Stimulated activated naive CD4-positive, alpha-beta T cell (primary cell): ENCODE results near the gene KIF22.
"Not testable (repeated sequence)": the region's sequence is repeated elsewhere in the genome, so short reads cannot be mapped to it uniquely, and the experiment has no call there.

ENCODE experiments used
- DNase-seq, 6 experiments: peaks; one replicate each; lab custom pipeline; 2025; lab: John Stamatoyannopoulos, UW

KIF22 gene

DNA sequence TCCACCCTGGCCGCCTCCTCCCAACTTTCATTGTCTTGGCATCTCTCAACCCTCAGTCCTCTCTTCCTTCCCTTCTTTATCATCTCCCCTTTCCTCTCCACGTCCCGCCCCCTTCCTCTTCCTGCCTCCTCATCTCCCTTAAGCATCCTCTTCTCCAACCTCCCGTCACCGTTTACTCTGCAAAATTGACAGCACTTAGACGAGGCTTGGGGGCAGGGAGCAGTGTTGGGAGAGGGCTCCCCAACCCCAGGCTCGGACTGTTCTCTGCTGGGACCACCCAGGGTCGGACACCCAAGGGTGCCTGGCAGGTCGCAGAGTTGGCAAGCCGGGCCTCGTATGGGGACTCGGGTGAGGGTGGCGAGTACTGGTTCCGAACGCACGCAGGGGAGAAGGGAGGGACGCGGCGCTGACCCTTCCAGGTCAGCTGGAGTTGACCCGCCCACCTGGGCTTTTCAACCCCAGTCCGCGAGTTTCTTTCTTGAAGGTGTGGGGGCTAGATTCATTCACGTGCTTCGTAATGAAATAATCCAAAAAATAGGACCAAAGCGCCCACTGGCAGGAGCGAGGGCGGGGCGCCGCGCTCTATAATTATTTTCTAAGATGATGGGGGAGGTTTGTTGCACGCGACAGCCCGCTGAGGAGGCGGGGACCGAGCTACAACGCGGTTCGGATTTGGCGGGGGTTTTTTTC lies 24.6 kb downstream of the KIF22 start:
- DNase-seq: peak in 3 of 6 experiments; percentile 33 to 80 (median 65)

GRCh38 chr16:29815793-29816693 lies 25.5 kb downstream of the KIF22 start, which contains the start of gene PAGR1:
PAGR1 (plus strand) TSS chr16:29816152; CDS start chr16:29816526, 374 bp downstream.
- DNase-seq: peak; percentile 98 to 99 (median 99)

DNA sequence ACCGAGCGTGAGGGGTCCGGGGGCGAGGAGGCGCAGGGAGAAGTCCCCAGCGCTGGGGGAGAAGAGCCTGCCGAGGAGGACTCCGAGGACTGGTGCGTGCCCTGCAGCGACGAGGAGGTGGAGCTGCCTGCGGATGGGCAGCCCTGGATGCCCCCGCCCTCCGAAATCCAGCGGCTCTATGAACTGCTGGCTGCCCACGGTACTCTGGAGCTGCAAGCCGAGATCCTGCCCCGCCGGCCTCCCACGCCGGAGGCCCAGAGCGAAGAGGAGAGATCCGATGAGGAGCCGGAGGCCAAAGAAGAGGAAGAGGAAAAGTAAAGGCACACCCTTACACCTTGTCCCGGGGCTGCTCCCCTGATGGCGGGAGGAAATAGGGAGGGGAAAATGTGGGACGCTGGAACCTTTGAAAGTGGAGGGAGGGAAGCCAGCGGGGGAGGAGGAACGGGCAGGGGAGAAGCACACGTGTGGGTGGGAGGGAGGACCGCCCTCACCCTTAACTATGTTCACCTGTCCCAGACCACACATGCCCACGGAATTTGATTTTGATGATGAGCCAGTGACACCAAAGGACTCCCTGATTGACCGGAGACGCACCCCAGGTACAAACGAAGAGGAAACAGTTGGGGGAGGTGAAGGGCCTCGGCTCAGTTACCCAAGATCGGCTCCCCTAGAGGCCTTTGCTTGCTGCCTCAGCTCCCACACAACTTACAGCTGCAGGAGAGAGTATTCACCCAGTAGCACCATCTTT lies 26.3 kb downstream of the KIF22 start:
- peak; percentile 23 to 63 (median 42) for DNase-seq

DNA sequence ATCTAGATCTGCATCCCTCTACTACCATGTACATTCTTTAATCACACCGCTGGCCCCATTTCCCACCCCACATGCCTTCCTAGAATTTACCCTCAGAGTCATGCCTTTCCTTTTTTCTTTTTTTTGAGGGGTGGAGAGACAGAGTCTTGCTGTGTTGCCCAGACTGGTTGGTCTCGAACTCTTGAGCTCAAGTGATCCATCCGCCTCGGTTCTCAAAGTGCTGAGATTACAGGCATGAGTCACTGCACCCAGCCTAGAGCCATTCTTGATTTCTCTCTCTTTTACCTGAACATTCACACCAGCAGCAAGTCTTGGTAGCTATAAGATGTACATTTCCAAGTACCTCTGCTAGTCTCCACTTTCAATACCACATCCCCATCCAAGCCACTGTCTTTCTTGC lies 27.5 kb downstream of the KIF22 start:
- no peak for DNase-seq

DNA sequence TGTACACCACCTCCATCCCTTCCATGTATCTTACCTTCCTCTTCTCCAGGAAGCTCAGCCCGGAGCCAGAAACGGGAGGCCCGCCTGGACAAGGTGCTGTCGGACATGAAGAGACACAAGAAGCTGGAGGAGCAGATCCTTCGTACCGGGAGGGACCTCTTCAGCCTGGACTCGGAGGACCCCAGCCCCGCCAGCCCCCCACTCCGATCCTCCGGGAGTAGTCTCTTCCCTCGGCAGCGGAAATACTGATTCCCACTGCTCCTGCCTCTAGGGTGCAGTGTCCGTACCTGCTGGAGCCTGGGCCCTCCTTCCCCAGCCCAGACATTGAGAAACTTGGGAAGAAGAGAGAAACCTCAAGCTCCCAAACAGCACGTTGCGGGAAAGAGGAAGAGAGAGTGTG lies 29.0 kb downstream of the KIF22 start:
- DNase-seq: no peak

GRCh38 chr16:29820271-29820701 lies 29.7 kb downstream of the KIF22 start, which contains the start of gene MVP:
MVP (plus strand) TSS chr16:29820462; CDS start chr16:29830550, 10,088 bp downstream.
- peak; percentile 16 to 52 (median 43) for DNase-seq

DNA sequence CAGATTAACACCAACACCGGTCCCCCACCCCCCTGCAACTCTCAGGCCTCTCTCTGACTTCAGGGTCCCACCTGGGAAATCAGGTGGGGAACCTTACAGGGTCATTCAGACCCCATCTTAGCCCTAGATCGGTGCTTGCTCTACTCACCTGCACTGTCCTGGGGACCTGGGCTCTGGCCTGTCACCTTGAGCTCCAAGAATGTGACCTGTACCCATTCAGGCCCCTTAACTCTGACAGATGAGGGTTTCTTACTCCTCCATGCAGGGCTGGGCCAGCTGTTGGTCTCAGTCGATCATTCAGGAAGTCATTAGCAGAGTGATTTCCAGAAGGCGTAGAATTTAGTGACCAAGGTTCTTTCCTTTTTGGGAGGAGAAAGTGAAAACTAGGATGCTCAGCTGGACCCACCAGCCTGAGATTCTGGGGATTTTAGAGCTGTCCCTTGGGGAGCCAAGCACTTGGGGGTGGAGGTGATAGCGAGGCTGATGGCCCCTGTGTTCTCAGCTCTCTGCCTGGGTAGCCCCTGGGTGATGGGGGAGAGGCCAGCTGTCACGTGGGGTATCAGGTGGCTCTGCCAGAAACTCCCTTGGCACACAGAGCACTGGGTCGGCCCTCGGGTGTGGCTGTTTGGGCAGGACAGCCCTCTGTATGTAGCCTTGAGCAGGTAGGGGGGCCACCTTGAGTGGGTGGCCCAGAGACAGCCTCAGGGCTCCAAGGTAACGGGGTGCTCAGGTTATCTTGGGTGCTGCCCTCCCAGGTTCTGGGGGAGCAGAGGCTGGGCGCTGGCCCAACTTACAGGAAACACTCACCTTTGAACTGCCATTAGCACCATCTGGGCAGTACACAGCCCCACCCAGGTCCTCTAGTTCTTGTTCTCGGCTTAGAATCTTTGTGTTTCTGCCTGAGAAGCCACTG lies 30.4 kb downstream of the KIF22 start:
- DNase-seq: peak in 2 of 6 experiments; percentile 22 to 28

- no peak for DNase-seq
Observed at GRCh38 chr16:29821643-29822115, 31.1 kb downstream of the KIF22 start.

GRCh38 chr16:29824589-29825144 lies 34.1 kb downstream of the KIF22 start:
- DNase-seq: no peak

- DNase-seq: peak in 4 of 6 experiments; percentile 15 to 57 (median 35)
Observed at GRCh38 chr16:29825145-29826044, 34.8 kb downstream of the KIF22 start.

DNA sequence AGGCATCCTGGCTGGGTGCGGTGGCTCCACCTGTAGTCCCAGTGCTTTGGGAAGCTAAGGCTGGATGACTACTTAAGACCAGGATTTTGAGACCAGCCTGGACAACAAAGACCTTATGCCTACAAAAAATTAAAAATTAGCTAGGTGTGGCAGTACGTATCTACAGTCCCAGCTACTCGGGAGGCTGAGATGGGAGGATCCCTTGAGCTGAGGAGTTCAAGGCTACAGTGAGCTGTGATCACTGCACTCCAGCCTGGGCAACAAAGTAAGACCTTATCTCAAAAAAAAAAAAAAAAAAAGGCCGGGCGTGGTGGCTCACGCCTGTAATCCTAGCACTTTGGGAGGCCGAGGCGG lies 35.8 kb downstream of the KIF22 start:
- no peak for DNase-seq

- DNase-seq: no peak
Observed at GRCh38 chr16:29830774-29831173, 40.2 kb downstream of the KIF22 start.

- DNase-seq: no peak
Observed at GRCh38 chr16:29831490-29831889, 40.9 kb downstream of the KIF22 start.

DNA sequence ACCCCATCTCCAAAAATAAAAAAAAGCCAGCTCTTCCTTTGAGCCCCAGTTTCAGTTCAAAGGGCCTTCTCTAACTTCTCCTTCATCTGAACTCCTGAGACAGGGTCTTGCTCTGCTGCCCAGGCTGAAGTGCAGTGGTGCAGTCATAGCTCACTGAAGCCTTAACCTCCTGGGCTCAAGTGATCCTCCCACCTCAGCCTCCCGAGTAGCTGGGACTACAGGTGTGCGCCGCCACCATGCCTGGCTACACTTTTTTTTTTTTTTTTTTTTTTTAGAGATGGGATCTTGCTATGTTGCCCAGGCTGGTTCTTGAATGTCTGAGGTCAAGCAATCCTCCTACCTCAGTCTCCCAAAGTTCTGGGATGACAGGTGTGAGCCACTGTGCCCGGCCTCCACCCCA lies 42.7 kb downstream of the KIF22 start:
- DNase-seq: not testable (repeated sequence)

DNA sequence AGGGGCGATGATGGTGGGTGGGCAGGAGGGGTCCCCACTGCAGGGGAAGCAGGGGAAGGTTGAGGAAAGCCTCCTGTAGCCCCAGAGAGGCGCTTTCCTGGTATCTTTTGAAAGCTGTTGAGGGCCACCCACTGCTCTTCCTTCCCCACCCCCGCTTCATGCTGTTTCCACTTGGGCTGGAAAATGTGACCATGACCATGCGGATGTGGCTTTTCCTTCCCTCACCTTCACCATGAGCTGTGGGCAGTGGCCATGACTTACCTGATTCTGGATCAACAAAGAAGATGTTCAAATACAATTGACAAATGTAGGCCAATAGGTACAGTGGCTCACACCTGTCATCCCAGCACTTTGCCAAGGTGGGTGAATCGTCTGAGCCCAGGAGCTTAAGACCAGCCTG lies 43.5 kb downstream of the KIF22 start:
- DNase-seq: no peak

- no peak for DNase-seq
Observed at GRCh38 chr16:29835926-29836325, 45.4 kb downstream of the KIF22 start.

- DNase-seq: no peak
Observed at GRCh38 chr16:29836623-29837022, 46.1 kb downstream of the KIF22 start.

DNA sequence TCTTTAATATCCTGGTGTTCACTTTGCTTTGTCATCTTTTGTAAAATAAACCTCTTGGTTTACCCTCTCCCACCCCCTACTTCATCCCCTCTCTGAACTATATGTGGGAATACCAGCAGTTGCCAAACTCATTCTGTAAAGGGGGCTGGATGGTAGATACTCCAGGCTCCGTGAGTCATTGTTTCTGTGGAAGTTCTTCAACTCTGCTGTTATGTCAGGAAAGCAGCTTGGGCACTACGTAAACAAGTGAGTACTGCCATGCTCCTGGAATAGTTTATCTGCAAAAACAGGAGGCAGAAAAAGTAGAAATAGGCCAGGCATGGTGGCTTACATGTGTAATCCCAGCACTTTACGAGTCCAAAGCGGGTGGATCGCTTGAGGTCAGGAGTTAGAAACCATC lies 47.3 kb downstream of the KIF22 start:
- no peak for DNase-seq

DNA sequence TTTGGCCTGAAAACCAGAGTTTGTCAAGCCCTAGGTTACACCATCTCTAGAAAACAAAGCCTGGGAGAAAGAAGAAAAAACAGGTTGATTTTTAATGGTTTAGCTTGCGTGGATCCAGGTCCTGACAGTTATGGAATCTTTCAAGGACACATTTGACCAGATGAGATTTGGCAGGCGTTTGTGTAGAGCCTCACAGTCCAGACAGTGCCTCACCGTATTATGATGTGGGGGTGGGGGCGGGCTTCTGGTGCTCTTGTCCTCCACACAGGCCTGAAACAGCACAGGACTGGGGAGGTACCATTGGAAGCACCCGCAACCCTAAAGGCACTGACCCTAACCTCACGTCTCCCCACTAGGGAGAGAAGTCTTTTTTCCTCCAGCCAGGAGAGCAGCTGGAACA lies 49.3 kb downstream of the KIF22 start:
- no peak for DNase-seq

GRCh38 chr16:29840240-29840639 lies 49.7 kb downstream of the KIF22 start:
- DNase-seq: no peak
